ENCODE measurements around the gene ASPSCR1. TPM values are rescaled to one million over a fixed set of nuclear protein-coding genes. Genes with fewer than 3 reads are reported as not detected.
A peak's percentile ranks its signal among the peaks of the same experiment; 100 is the strongest.

Gene ASPSCR1
- total and polyA plus RNA-seq, 2 donors (not counting 1 experiment from before 2014, with no cell fraction given): 6.3 to 35.7 TPM

GRCh38 chr17:81928544-81929252 is 48.7 kb upstream of the ASPSCR1 start:
- peaks cover 29% of the 10 kb centered on the region for H3K79me2 ChIP-seq (ENCODE audit: control insufficient read depth, insufficient read depth, low read length)
- H3K9ac ChIP-seq (ENCODE audit: insufficient read depth, low read length): peak overlapping the region; percentile 65
- H3K27me3 ChIP-seq (ENCODE audit: control insufficient read depth, insufficient read depth, low read length): no peaks in the 10 kb centered on the region
- no peak for DNase-seq (ENCODE audit: low read depth in 2 of 2)
- H3K4me2 ChIP-seq (ENCODE audit: extremely low read depth, insufficient read depth, low read length): peak overlapping the region; percentile 70
- peaks cover 15% of the 10 kb centered on the region for H3K4me1 ChIP-seq (ENCODE audit: control insufficient read depth, extremely low read depth, insufficient read depth, low read length)
- peaks cover 2% of the 10 kb centered on the region for H3K36me3 ChIP-seq (ENCODE audit: control insufficient read depth, insufficient read depth, low read length)
- no peak overlapping the region for H3K27ac ChIP-seq (ENCODE audit: insufficient read depth, low read length)
- peak overlapping the region; percentile 10 for H2AFZ ChIP-seq (ENCODE audit: low read length)
- no peak for TF ChIP-seq EZH2 (IDR thresholded peaks at IDR 0.05; ENCODE audit: low read length, missing control alignments)
- TF ChIP-seq CTCF (conservative IDR thresholded peaks at IDR 0.05 in 1 of 2, IDR thresholded peaks at IDR 0.05 in 1 of 2; ENCODE audit: low read depth in 1 of 2, low read length in 2 of 2): no peak
- no peaks in the 10 kb centered on the region for H3K9me3 ChIP-seq (ENCODE audit: control insufficient read depth, insufficient read depth, low read depth, low read length)
- no peaks in the 10 kb centered on the region for H4K20me1 ChIP-seq (ENCODE audit: control insufficient read depth, extremely low read depth, insufficient read depth, low read length)
- peak overlapping the region; percentile 6 to 65 (median 46) for H3K4me3 ChIP-seq (replicated peaks in 1 of 4; ENCODE audit: control extremely low read depth in 1 of 4, insufficient read depth in 1 of 4, low read depth in 3 of 4, low read length in 4 of 4)

GRCh38 chr17:81929253-81930141 is 47.9 kb upstream of the ASPSCR1 start:
- TF ChIP-seq CTCF (conservative IDR thresholded peaks at IDR 0.05 in 1 of 2, IDR thresholded peaks at IDR 0.05 in 1 of 2; ENCODE audit: low read depth in 1 of 2, low read length in 2 of 2): no peak
- peaks cover 21% of the 10 kb centered on the region for H3K79me2 ChIP-seq (ENCODE audit: control insufficient read depth, insufficient read depth, low read length)
- no peak overlapping the region for H3K4me3 ChIP-seq (replicated peaks in 1 of 4; ENCODE audit: control extremely low read depth in 1 of 4, insufficient read depth in 1 of 4, low read depth in 3 of 4, low read length in 4 of 4)
- no peak for DNase-seq (ENCODE audit: low read depth in 2 of 2)
- H3K36me3 ChIP-seq (ENCODE audit: control insufficient read depth, insufficient read depth, low read length): peaks cover 2% of the 10 kb centered on the region
- no peak overlapping the region for H3K27ac ChIP-seq (ENCODE audit: insufficient read depth, low read length)
- H3K9me3 ChIP-seq (ENCODE audit: control insufficient read depth, insufficient read depth, low read depth, low read length): no peaks in the 10 kb centered on the region
- H3K4me1 ChIP-seq (ENCODE audit: control insufficient read depth, extremely low read depth, insufficient read depth, low read length): peaks cover 10% of the 10 kb centered on the region
- no peak overlapping the region for H2AFZ ChIP-seq (ENCODE audit: low read length)
- H4K20me1 ChIP-seq (ENCODE audit: control insufficient read depth, extremely low read depth, insufficient read depth, low read length): no peaks in the 10 kb centered on the region
- no peak overlapping the region for H3K9ac ChIP-seq (ENCODE audit: insufficient read depth, low read length)
- H3K27me3 ChIP-seq (ENCODE audit: control insufficient read depth, insufficient read depth, low read length): no peaks in the 10 kb centered on the region
- H3K4me2 ChIP-seq (ENCODE audit: extremely low read depth, insufficient read depth, low read length): peak overlapping the region; percentile 70
